ENCODE data around the gene LMF1.

- no peak for TF ChIP-seq CTCF (IDR thresholded peaks at IDR 0.05)
- TF ChIP-seq EZH2 (IDR thresholded peaks at IDR 0.05; ENCODE audit: borderline replicate concordance, insufficient read depth, low read depth, low read length, poor library complexity, severe bottlenecking): no peak
These were observed 53.2 kb downstream of the LMF1 start for GRCh38 chr16:917591-918061.

Measured in B cell (primary cell).